Erythroblast (primary cell): Measurements from ENCODE around the gene FBN3.

Experiments
- GATA1 ChIP-seq: IDR thresholded peaks from 2 replicates; pipeline ENCODE4 v1.6.1; 2011; ENCODE audit warnings: low read depth, mild to moderate bottlenecking, control low read depth, low read length, moderate library complexity
- POLR2A ChIP-seq: IDR thresholded peaks from 2 replicates; pipeline ENCODE4 v1.6.1; 2011; ENCODE audit warnings: mild to moderate bottlenecking, low read length

GRCh38 chr19:8135946-8136618 is 13.3 kb downstream of the FBN3 start:
- TF ChIP-seq POLR2A (no peak), GATA1 (no peak)
